ENCODE data around the gene PIGO. TPM values are rescaled to one million over a fixed set of nuclear protein-coding genes. Genes with fewer than 3 reads are reported as not detected.

Gene PIGO
- total RNA-seq, 1 experiment from 2014 or later = 32.0 TPM

GRCh38 chr9:35112257-35113020 is 16.0 kb upstream of the PIGO start:
- BruUV-seq (replicated peaks) = no TSS peak
- intact Hi-C loops (cut with micrococcal nuclease; ENCODE audit: unreplicated experiment) = loop anchor here (5.0 kb wide), 1 partner anchor 310 kb away; no protein-coding TSS in a partner anchor
- CTCF ChIA-PET = no interaction called here
- H3K27ac Mint-ChIP-seq (ENCODE audit: unreplicated experiment) = peak overlapping the region; percentile 40
- DNase-seq = no peak
- no peak for TF ChIP-seq CTCF (IDR thresholded peaks at IDR 0.05; ENCODE audit: unreplicated experiment)
- peak overlapping the region; percentile 67 for H3K4me3 Mint-ChIP-seq (ENCODE audit: low read depth, unreplicated experiment)
- H3K36me3 Mint-ChIP-seq (ENCODE audit: insufficient read depth, unreplicated experiment) = peaks cover 72% of the 10 kb centered on the region
- peaks cover 2% of the 10 kb centered on the region for H3K9me3 Mint-ChIP-seq (ENCODE audit: low read depth, unreplicated experiment)
- no peaks in the 10 kb centered on the region for H3K27me3 Mint-ChIP-seq (ENCODE audit: unreplicated experiment)
- peaks cover 43% of the 10 kb centered on the region for H3K4me1 Mint-ChIP-seq (ENCODE audit: low read depth, unreplicated experiment)

GRCh38 chr9:35111001-35111933 is 14.9 kb upstream of the PIGO start:
- no peak for TF ChIP-seq CTCF (IDR thresholded peaks at IDR 0.05; ENCODE audit: unreplicated experiment)
- Mint-ChIP-seq H3K27ac (ENCODE audit: unreplicated experiment) (peak overlapping the region; percentile 40), H3K4me3 (ENCODE audit: low read depth, unreplicated experiment) (peak overlapping the region; percentile 67), H3K9me3 (ENCODE audit: low read depth, unreplicated experiment) (peaks cover 2% of the 10 kb centered on the region), H3K27me3 (ENCODE audit: unreplicated experiment) (no peaks in the 10 kb centered on the region), H3K4me1 (ENCODE audit: low read depth, unreplicated experiment) (peaks cover 38% of the 10 kb centered on the region), H3K36me3 (ENCODE audit: insufficient read depth, unreplicated experiment) (peaks cover 72% of the 10 kb centered on the region)
- CTCF ChIA-PET = interaction anchor here (0.9 kb wide), 1 partner anchor 19 kb away, joined by 3 read pairs; no protein-coding TSS in a partner anchor
- intact Hi-C loops (cut with micrococcal nuclease; ENCODE audit: unreplicated experiment) = loop anchor here (5.0 kb wide), 1 partner anchor 311 kb away; no protein-coding TSS in a partner anchor
- BruUV-seq (replicated peaks) = no TSS peak
- peak; percentile 92 for DNase-seq

- Mint-ChIP-seq H3K4me3 (ENCODE audit: low read depth, unreplicated experiment) (peak overlapping the region; percentile 67), H3K9me3 (ENCODE audit: low read depth, unreplicated experiment) (peaks cover 2% of the 10 kb centered on the region), H3K36me3 (ENCODE audit: insufficient read depth, unreplicated experiment) (peaks cover 66% of the 10 kb centered on the region), H3K27ac (ENCODE audit: unreplicated experiment) (peak overlapping the region; percentile 40), H3K4me1 (ENCODE audit: low read depth, unreplicated experiment) (peaks cover 36% of the 10 kb centered on the region), H3K27me3 (ENCODE audit: unreplicated experiment) (no peaks in the 10 kb centered on the region)
- no peak for TF ChIP-seq CTCF (IDR thresholded peaks at IDR 0.05; ENCODE audit: unreplicated experiment)
- BruUV-seq (replicated peaks) = no TSS peak
- DNase-seq = peak; percentile 52
- CTCF ChIA-PET = no interaction called here
- intact Hi-C loops (cut with micrococcal nuclease; ENCODE audit: unreplicated experiment) = loop anchor here (5.0 kb wide), 1 partner anchor 312 kb away; no protein-coding TSS in a partner anchor
Measured at GRCh38 chr9:35110327-35110761, 14.0 kb upstream of the PIGO start.

- BruUV-seq (replicated peaks) = no TSS peak
Measured at GRCh38 chr9:35108946-35109575, 12.7 kb upstream of the PIGO start.

More at GRCh38 chr9:35108946-35109575, 12.7 kb upstream of the PIGO start:
- H3K4me3 Mint-ChIP-seq (ENCODE audit: low read depth, unreplicated experiment) = no peak overlapping the region
- H3K27ac Mint-ChIP-seq (ENCODE audit: unreplicated experiment) = no peak overlapping the region
- CTCF ChIA-PET = interaction anchor here (0.5 to 0.6 kb wide), 2 partner anchors 26 to 29 kb away, joined by 4 to 5 read pairs; no protein-coding TSS in a partner anchor
- peaks cover 29% of the 10 kb centered on the region for H3K4me1 Mint-ChIP-seq (ENCODE audit: low read depth, unreplicated experiment)
- peaks cover 2% of the 10 kb centered on the region for H3K9me3 Mint-ChIP-seq (ENCODE audit: low read depth, unreplicated experiment)
- H3K36me3 Mint-ChIP-seq (ENCODE audit: insufficient read depth, unreplicated experiment) = peaks cover 57% of the 10 kb centered on the region
- H3K27me3 Mint-ChIP-seq (ENCODE audit: unreplicated experiment) = no peaks in the 10 kb centered on the region
- no peak for DNase-seq
- TF ChIP-seq CTCF (IDR thresholded peaks at IDR 0.05; ENCODE audit: unreplicated experiment) = no peak
- intact Hi-C loops (cut with micrococcal nuclease; ENCODE audit: unreplicated experiment) = no loop called here
